Measurements from ENCODE around the gene LMBRD2.

GRCh38 chr5:36153726-36154125 lies 2.0 kb upstream of the LMBRD2 start:
- TF ChIP-seq CTCF (IDR thresholded peaks at IDR 0.05; ENCODE audit: insufficient read depth, low read depth, low read length), result no peak
- no peak for TF ChIP-seq EZH2 (IDR thresholded peaks at IDR 0.05; ENCODE audit: insufficient read depth, low read length)
